Fibroblast of skin of right biceps (primary cell): Measurements from ENCODE around the gene AKAP14.
"Not testable (repeated sequence)": the region's sequence is repeated elsewhere in the genome, so short reads cannot be mapped to it uniquely, and the experiment has no call there.

Source experiments
- DNase-seq: peaks from one replicate; pipeline ENCODE4 v3.0.0-alpha.2; 2013

Gene AKAP14

GRCh38 chrX:119895843-119896326, at the start of gene AKAP14:
Gene AKAP14 (plus strand): TSS chrX:119895893. CDS start chrX:119903224, 7,331 bp downstream.
- DNase-seq: no peak

- peak; percentile 98 for DNase-seq
These were observed 43.0 kb upstream of the AKAP14 start, which contains the start of gene UPF3B for GRCh38 chrX:119852382-119853353. Gene UPF3B (minus strand): TSS chrX:119852963. CDS start chrX:119852928, 35 bp downstream.

GRCh38 chrX:119853444-119853843, 42.2 kb upstream of the AKAP14 start:
- DNase-seq: no peak

GRCh38 chrX:119870626-119871131, 25.0 kb upstream of the AKAP14 start:
- peak; percentile 47 for DNase-seq

- DNase-seq: no peak
These were observed 24.5 kb upstream of the AKAP14 start for GRCh38 chrX:119871245-119871598.

- peak; percentile 83 for DNase-seq
These were observed 23.9 kb upstream of the AKAP14 start, which contains the start of the genes NDUFA1 and RNF113A for GRCh38 chrX:119871599-119872395. Gene NDUFA1 (plus strand): TSS chrX:119871832. CDS start chrX:119871912, 80 bp downstream. Gene RNF113A (minus strand): TSS chrX:119871733. CDS start chrX:119871613, 120 bp downstream.

- DNase-seq: no peak
These were observed 17.0 kb upstream of the AKAP14 start for GRCh38 chrX:119878740-119879139.

GRCh38 chrX:119880076-119880475, 15.6 kb upstream of the AKAP14 start:
- no peak for DNase-seq

- DNase-seq: peak; percentile 47
These were observed 14.9 kb upstream of the AKAP14 start for GRCh38 chrX:119880552-119881437.

- peak; percentile 49 for DNase-seq
These were observed 9.9 kb upstream of the AKAP14 start for GRCh38 chrX:119885554-119886428.

GRCh38 chrX:119887721-119888425, 7.8 kb upstream of the AKAP14 start:
- DNase-seq: peak; percentile 57

- not testable (repeated sequence) for DNase-seq
These were observed 5.1 kb upstream of the AKAP14 start for GRCh38 chrX:119890626-119891025.

GRCh38 chrX:119891961-119892692, 3.6 kb upstream of the AKAP14 start:
- not testable (repeated sequence) for DNase-seq

GRCh38 chrX:119899125-119899524, 3.4 kb downstream of the AKAP14 start:
- no peak for DNase-seq

GRCh38 chrX:119900976-119901375, 5.3 kb downstream of the AKAP14 start:
- DNase-seq: no peak

- no peak for DNase-seq
These were observed 20.6 kb downstream of the AKAP14 start for GRCh38 chrX:119916310-119916709.

GRCh38 chrX:119917877-119918276, 22.2 kb downstream of the AKAP14 start:
- no peak for DNase-seq

- no peak for DNase-seq
These were observed 24.3 kb downstream of the AKAP14 start for GRCh38 chrX:119919835-119920585.

GRCh38 chrX:119922391-119922790, 26.7 kb downstream of the AKAP14 start:
- DNase-seq: not testable (repeated sequence)
